Measurements from ENCODE around the gene FNDC11.
"Not testable (repeated sequence)": the region's sequence is repeated elsewhere in the genome, so short reads cannot be mapped to it uniquely, and the experiment has no call there.

Gene FNDC11

GRCh38 chr20:63507083-63507743, 46.7 kb upstream of the FNDC11 start:
- H3K4me1 ChIP-seq (ENCODE audit: low read depth, poor library complexity, severe bottlenecking) = peaks cover under 1% of the 10 kb centered on the region
- no peak overlapping the region for H3K27ac ChIP-seq
- no peak overlapping the region for H3K4me2 ChIP-seq
- H2AFZ ChIP-seq (ENCODE audit: low read depth) = no peak overlapping the region
- H3K36me3 ChIP-seq (ENCODE audit: insufficient read depth) = no peaks in the 10 kb centered on the region
- peaks cover 100% of the 10 kb centered on the region for H3K27me3 ChIP-seq (ENCODE audit: insufficient read depth, low read depth)
- H3K9ac ChIP-seq = no peak overlapping the region
- H3K79me2 ChIP-seq (ENCODE audit: insufficient read depth, low read depth) = no peaks in the 10 kb centered on the region
- H3K4me3 ChIP-seq (IDR thresholded peaks at IDR 0.05; ENCODE audit: insufficient read depth, low read depth, low read length) = no peak overlapping the region
- no peak for TF ChIP-seq CTCF (conservative IDR thresholded peaks at IDR 0.05; ENCODE audit: low read depth, low read length)
- H4K20me1 ChIP-seq (ENCODE audit: insufficient read depth) = no peaks in the 10 kb centered on the region

- Histone ChIP-seq H4K20me1 (ENCODE audit: insufficient read depth) (no peaks in the 10 kb centered on the region), H2AFZ (ENCODE audit: low read depth) (no peak overlapping the region), H3K4me1 (ENCODE audit: low read depth, poor library complexity, severe bottlenecking) (no peaks in the 10 kb centered on the region), H3K27ac (no peak overlapping the region), H3K4me2 (no peak overlapping the region), H3K4me3 (IDR thresholded peaks at IDR 0.05; ENCODE audit: insufficient read depth, low read depth, low read length) (no peak overlapping the region), H3K79me2 (ENCODE audit: insufficient read depth, low read depth) (no peaks in the 10 kb centered on the region), H3K36me3 (ENCODE audit: insufficient read depth) (no peaks in the 10 kb centered on the region), H3K27me3 (ENCODE audit: insufficient read depth, low read depth) (peaks cover 100% of the 10 kb centered on the region), H3K9ac (no peak overlapping the region)
- TF ChIP-seq CTCF (conservative IDR thresholded peaks at IDR 0.05; ENCODE audit: low read depth, low read length) = no peak
Observed at GRCh38 chr20:63508072-63508768, 45.7 kb upstream of the FNDC11 start.

- Histone ChIP-seq H3K27me3 (ENCODE audit: insufficient read depth, low read depth) (peaks cover 100% of the 10 kb centered on the region), H3K4me3 (IDR thresholded peaks at IDR 0.05; ENCODE audit: insufficient read depth, low read depth, low read length) (no peak overlapping the region), H2AFZ (ENCODE audit: low read depth) (no peak overlapping the region), H3K79me2 (ENCODE audit: insufficient read depth, low read depth) (no peaks in the 10 kb centered on the region), H3K4me2 (no peak overlapping the region), H3K27ac (no peak overlapping the region), H3K4me1 (ENCODE audit: low read depth, poor library complexity, severe bottlenecking) (no peaks in the 10 kb centered on the region), H3K36me3 (ENCODE audit: insufficient read depth) (no peaks in the 10 kb centered on the region), H3K9ac (no peak overlapping the region), H4K20me1 (ENCODE audit: insufficient read depth) (no peaks in the 10 kb centered on the region)
- no peak for TF ChIP-seq CTCF (conservative IDR thresholded peaks at IDR 0.05; ENCODE audit: low read depth, low read length)
Observed at GRCh38 chr20:63509088-63509564, 44.8 kb upstream of the FNDC11 start.

- Histone ChIP-seq H3K4me3 (IDR thresholded peaks at IDR 0.05; ENCODE audit: insufficient read depth, low read depth, low read length) (no peak overlapping the region), H3K79me2 (ENCODE audit: insufficient read depth, low read depth) (no peaks in the 10 kb centered on the region), H3K4me2 (no peak overlapping the region), H3K27me3 (ENCODE audit: insufficient read depth, low read depth) (peaks cover 98% of the 10 kb centered on the region), H3K27ac (no peak overlapping the region), H4K20me1 (ENCODE audit: insufficient read depth) (no peaks in the 10 kb centered on the region), H3K4me1 (ENCODE audit: low read depth, poor library complexity, severe bottlenecking) (no peaks in the 10 kb centered on the region), H2AFZ (ENCODE audit: low read depth) (no peak overlapping the region), H3K9ac (no peak overlapping the region), H3K36me3 (ENCODE audit: insufficient read depth) (no peaks in the 10 kb centered on the region; the same call in 1 of the 2 replicates)
- TF ChIP-seq CTCF (conservative IDR thresholded peaks at IDR 0.05; ENCODE audit: low read depth, low read length) = no peak
Observed at GRCh38 chr20:63513207-63513606, 40.8 kb upstream of the FNDC11 start.

- not testable (repeated sequence) for H3K79me2 ChIP-seq (ENCODE audit: insufficient read depth, low read depth); H2AFZ ChIP-seq (ENCODE audit: low read depth); H4K20me1 ChIP-seq (ENCODE audit: insufficient read depth); H3K9ac ChIP-seq; H3K4me1 ChIP-seq (ENCODE audit: low read depth, poor library complexity, severe bottlenecking); H3K27ac ChIP-seq; H3K4me2 ChIP-seq; H3K36me3 ChIP-seq (ENCODE audit: insufficient read depth); H3K4me3 ChIP-seq (IDR thresholded peaks at IDR 0.05; ENCODE audit: insufficient read depth, low read depth, low read length)
- peaks cover 98% of the 10 kb centered on the region for H3K27me3 ChIP-seq (ENCODE audit: insufficient read depth, low read depth)
Observed at GRCh38 chr20:63514520-63514919, 39.4 kb upstream of the FNDC11 start.
